ENCODE results near the gene WASHC4.
A peak's percentile ranks its signal among the peaks of the same experiment; 100 is the strongest.
"Not testable (repeated sequence)": the region's sequence is repeated elsewhere in the genome, so short reads cannot be mapped to it uniquely, and the experiment has no call there.

WASHC4 gene

DNA sequence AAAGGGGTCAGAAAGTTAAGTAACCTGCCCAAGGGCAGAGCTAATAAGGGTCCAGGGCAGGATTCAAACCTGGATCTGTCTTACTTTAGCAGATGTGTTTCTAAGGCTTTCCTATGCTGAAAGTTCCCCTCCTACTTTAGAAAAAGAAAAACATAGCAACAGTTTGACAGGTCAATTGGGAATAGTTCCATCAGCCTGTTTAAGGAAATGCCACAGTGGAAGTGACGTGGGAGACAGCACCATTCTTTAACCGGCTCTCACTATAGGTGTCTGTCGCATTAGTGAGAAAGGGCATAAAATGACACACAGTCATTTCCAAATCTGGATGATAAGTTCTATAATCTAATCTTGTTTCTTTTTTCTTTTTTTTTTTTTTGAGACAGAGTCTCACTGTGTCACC is 30.6 kb upstream of the WASHC4 start:
- TF ChIP-seq POLR2AphosphoS5 (IDR thresholded peaks at IDR 0.05; ENCODE audit: low read depth, low read length) = no peak
- TF ChIP-seq POLR2A (IDR thresholded peaks at IDR 0.05; ENCODE audit: low read depth, low read length) = no peak
- no peak for TF ChIP-seq TAF1 (IDR thresholded peaks at IDR 0.05; ENCODE audit: borderline replicate concordance, low read depth, low read length)
- DNase-seq (ENCODE audit: insufficient read length) (no peak), FAIRE-seq (no peak)

DNA sequence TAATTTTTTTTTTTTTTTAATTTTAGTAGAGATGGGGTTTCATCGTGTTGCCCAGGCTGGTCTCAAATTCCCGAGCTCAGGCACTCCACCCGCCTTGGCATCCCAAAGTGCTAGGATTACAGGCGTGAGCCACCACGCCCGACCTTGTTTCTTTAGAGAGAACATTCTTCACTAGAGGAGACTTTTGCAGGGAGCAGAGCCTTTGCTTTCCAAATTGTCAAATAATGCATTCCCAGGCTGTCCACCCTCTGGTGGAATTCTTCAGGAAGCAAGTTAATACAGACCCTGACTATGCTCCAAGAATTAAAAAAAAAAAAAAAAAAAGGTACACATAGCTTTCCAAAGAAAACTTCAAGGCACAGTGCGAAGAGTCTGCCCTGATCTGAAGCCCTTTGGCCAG is 30.1 kb upstream of the WASHC4 start:
- no peak for FAIRE-seq
- TF ChIP-seq POLR2AphosphoS5 (IDR thresholded peaks at IDR 0.05; ENCODE audit: low read depth, low read length) (no peak), TAF1 (IDR thresholded peaks at IDR 0.05; ENCODE audit: borderline replicate concordance, low read depth, low read length) (no peak), POLR2A (IDR thresholded peaks at IDR 0.05; ENCODE audit: low read depth, low read length) (no peak)
- no peak for DNase-seq (ENCODE audit: insufficient read length)

DNA sequence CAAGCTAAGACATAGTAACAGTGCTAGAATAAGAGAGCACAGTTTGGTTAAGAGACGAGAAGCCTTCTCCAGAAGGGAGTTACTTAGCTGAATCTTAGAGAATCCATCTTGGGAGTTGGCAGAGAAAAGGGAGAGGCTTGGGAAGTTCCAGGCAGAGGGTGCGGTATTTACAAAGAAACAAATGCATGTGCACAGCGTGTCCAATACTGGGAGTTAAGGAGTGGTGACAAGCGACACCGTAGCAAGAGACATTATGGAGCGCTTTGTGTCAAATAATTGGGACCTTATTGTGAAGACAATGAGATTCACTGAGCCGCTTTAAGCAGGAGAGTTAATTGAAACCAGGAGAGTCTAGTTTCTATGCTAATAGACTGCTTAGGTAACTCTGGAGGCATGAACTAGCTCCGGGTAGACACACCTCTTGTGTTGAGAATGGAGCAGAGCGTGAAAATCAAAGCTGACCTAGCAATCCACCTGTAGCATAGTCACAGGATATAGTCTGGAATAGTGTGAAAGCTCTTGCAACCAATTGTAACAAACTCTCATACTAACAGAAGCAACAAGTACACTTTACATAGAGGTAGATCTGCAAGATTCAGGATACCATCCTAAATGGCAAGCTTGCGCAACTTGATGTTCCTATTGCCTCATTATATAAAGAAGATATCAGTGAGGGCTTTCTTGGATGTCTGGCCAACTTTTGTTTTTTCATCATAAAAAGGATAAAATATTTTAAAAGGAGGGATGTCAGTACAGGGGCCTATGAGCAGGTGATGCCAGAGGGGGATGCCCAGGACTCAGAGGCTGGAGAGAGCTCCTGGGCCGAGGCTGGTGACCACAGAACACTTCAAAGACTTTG is 28.6 kb upstream of the WASHC4 start:
- no peak for DNase-seq (ENCODE audit: insufficient read length)
- FAIRE-seq = no peak
- TF ChIP-seq POLR2A (IDR thresholded peaks at IDR 0.05; ENCODE audit: low read depth, low read length) = no peak
- TF ChIP-seq POLR2AphosphoS5 (IDR thresholded peaks at IDR 0.05; ENCODE audit: low read depth, low read length) = no peak

DNA sequence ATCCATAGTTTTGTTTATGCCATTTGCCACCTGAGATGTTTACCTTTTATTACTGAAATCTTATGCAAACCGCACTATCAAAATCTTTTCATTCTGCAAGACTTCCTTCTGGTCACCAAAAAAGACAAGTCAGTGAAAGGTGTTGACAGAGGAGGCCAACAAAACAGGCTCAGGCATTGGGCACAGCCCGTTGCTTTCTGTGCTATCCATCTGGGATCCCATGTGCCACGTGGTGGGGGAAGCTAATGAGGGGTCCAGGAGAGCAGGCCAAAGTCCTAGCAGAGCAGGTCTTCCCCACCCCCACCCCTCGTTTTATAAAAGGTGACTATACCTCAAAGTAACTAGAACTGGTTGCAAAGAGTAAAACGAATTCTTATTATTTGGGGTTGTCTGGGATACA is 24.5 kb upstream of the WASHC4 start:
- TF ChIP-seq TAF1 (IDR thresholded peaks at IDR 0.05; ENCODE audit: borderline replicate concordance, low read depth, low read length) = no peak
- TF ChIP-seq POLR2A (IDR thresholded peaks at IDR 0.05; ENCODE audit: low read depth, low read length) = no peak
- FAIRE-seq (no peak), DNase-seq (ENCODE audit: insufficient read length) (no peak)

DNA sequence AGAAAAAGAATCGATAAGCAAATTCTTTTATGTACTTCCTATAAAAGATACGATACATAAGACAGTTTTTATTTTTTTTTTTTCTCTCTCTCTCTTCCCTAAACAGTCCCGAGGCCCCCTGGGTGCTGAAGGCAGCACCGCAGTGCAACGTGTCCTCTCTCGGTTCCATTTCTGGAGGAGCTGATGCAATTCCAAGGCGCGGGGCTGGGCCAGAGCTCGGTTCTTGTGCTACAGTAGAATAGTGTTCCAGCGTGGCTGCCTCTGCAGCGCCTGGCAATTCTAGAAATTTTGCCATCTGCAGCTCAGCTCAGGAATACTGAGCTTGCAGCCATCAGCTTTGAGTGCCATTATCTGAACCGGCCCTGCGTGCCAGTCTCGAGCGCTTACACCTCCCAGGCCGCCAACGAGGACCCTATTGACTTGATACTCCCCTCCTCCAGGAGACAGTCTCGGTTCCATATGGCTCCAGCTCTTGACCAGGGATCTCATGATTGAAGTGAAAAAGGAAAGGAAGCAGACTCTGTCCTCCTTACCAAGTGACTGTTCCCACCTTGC is 23.9 kb upstream of the WASHC4 start:
- DNase-seq (ENCODE audit: insufficient read length) (no peak), FAIRE-seq (no peak)
- TF ChIP-seq POLR2AphosphoS5 (IDR thresholded peaks at IDR 0.05; ENCODE audit: low read depth, low read length) = no peak
- TF ChIP-seq POLR2A (IDR thresholded peaks at IDR 0.05; ENCODE audit: low read depth, low read length) = no peak
- TF ChIP-seq TAF1 (IDR thresholded peaks at IDR 0.05; ENCODE audit: borderline replicate concordance, low read depth, low read length) = no peak

DNA sequence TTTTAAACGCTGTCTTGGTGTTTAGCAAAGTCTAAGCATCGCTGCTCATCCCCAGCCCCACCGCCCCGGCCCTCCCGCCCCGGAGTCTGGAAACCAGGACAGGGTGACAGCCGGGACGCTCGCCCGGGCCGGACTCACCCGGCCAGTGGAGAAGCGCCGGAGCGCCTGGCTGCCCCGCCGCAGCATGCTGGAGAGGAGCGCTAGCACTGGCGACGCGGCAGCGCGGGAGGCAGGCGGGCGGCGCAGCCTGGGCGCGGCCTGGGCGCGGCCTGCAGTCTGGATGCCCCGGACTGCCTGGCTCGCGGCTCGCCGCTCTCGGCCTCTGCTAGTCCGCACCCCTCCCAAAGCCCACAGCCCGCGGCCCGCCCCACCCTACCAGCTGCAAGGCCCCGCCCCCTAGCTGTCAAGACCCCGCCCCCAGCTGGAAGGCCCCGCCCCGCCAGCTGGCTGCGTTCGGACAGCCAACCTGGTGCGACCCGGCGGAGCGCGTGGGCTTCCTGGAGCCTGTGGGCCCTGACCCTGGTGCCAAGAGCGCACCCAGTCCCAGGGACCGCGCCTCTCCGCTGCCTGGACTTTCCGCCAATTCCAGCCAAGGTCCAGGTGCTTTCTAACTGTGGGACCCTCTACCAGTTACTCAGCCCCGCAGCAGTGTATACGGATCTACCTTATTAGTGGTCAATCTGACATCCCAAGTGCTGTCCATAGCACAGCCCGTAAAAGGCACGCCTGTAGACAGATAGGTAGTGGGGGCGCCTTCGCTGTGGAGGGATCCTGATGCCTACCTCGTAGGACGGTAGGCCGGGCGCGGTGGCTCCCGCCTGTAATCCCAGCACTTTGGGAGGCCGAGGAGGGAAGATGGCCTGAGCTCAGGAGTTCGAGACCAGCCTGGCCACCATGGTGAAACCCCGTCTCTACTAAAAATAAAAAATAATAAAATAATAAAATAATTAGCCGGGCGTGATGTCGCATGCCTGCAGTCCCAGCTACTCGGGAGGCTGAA is 23.0 kb upstream of the WASHC4 start, which contains the start of gene ALDH1L2:
ALDH1L2 (minus strand) TSS at position 208 of the 1,000 bp plus-strand sequence; CDS start at position 186, 22 bp downstream.
- FAIRE-seq = no peak
- DNase-seq (ENCODE audit: insufficient read length) = peak; percentile 32
- TF ChIP-seq POLR2AphosphoS5 (IDR thresholded peaks at IDR 0.05; ENCODE audit: low read depth, low read length) = no peak
- TF ChIP-seq POLR2A (IDR thresholded peaks at IDR 0.05; ENCODE audit: low read depth, low read length) = no peak
- TF ChIP-seq TAF1 (IDR thresholded peaks at IDR 0.05; ENCODE audit: borderline replicate concordance, low read depth, low read length) = no peak

DNA sequence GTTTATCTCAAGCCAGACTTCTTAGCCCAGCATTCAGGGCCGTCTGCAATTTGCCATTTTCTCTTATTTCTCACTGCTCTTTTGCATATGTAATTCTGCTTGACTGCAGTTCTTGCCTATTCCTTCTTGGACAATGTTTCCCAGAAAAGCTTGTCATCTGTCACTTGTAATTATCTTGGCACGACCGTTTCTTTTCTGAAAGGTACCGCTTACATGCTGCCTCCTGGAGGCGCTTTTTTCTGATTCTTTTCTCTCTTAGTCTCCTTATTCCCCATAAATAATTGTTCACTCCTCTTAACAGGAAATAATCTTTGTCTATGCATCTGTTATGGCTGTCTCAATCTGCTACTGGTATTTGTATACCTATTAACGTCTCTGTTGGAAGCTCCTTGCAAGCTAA is 22.0 kb upstream of the WASHC4 start:
- no peak for DNase-seq (ENCODE audit: insufficient read length)
- TF ChIP-seq POLR2AphosphoS5 (IDR thresholded peaks at IDR 0.05; ENCODE audit: low read depth, low read length) (no peak), TAF1 (IDR thresholded peaks at IDR 0.05; ENCODE audit: borderline replicate concordance, low read depth, low read length) (no peak), POLR2A (IDR thresholded peaks at IDR 0.05; ENCODE audit: low read depth, low read length) (no peak)
- FAIRE-seq = no peak

DNA sequence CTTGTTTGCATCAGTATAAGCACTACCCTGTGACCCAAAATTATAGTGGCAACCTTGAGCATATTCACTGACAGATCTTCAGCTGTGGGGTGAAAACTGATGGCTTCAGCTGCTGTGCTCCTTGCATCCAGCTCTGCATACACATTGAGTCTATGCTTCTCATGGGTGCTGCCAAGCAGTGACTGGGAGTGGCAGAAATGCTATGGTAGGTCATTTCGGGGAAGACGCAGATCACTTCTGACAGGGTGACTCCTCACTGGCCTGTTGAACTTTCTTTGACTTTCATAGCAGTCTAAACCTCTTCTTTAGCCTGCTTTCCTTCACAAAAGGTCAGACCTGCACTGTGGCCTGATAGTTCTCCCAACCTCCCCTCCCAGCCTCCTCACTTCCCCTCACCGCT is 17.7 kb upstream of the WASHC4 start:
- no peak for TF ChIP-seq TAF1 (IDR thresholded peaks at IDR 0.05; ENCODE audit: borderline replicate concordance, low read depth, low read length)
- TF ChIP-seq POLR2A (IDR thresholded peaks at IDR 0.05; ENCODE audit: low read depth, low read length) = no peak
- no peak for TF ChIP-seq POLR2AphosphoS5 (IDR thresholded peaks at IDR 0.05; ENCODE audit: low read depth, low read length)
- FAIRE-seq (no peak), DNase-seq (ENCODE audit: insufficient read length) (no peak)

DNA sequence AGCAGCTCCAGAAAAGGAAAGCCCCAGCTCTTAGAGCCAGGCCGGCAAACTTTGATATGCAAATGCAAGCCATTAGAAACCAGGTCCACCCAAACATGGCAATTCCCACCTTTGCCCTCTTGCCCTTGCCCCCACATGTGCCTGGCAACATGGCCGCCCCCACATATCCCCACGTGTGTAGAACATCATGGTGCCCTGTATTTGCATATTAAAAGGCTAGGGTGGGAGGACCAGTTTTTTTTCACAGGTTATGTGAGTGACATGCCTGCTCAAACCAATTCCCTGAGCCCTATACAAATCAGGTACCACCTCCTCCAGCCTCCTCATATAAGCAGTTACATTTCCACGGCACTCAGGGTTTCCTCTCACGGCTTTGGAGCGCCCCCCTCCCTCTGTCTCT is 17.2 kb upstream of the WASHC4 start:
- no peak for TF ChIP-seq POLR2AphosphoS5 (IDR thresholded peaks at IDR 0.05; ENCODE audit: low read depth, low read length)
- TF ChIP-seq TAF1 (IDR thresholded peaks at IDR 0.05; ENCODE audit: borderline replicate concordance, low read depth, low read length) = no peak
- TF ChIP-seq POLR2A (IDR thresholded peaks at IDR 0.05; ENCODE audit: low read depth, low read length) = no peak
- no peak for DNase-seq (ENCODE audit: insufficient read length)
- FAIRE-seq = no peak

DNA sequence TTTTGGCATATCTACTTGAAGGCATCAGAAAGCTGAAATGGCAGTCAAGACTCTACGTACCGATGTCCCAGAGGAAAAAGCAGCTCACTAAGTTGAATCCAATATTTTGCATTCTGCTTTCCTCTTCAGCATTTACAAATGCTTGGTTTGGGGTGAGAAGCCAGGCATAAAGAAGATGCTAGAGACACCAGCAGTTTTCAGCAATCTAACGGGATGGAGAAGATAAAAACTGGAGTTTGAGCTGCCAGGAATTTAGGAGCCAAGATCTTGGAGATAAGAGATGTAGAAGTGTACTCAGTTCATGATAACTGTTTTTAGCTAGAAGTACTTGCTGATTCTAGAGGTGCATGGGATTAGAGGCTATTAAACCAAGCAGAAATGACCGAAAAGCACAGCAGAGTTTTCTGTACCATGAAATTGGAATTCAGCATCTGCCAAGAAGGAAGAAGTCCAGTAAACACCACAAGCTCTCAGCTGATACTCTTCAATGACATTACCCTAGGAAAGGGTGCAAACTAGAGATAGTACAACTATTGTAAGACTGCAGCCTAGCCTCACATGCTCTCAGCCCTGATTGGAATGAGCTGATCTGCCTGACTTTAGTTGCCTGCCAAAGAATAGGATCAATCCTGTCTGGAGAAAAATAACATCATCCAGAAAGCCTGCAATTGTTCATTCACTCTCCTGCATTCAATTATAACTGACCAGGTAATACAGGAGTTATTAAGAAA is 15.9 kb upstream of the WASHC4 start:
- TF ChIP-seq POLR2AphosphoS5 (IDR thresholded peaks at IDR 0.05; ENCODE audit: low read depth, low read length) (no peak), POLR2A (IDR thresholded peaks at IDR 0.05; ENCODE audit: low read depth, low read length) (no peak), TAF1 (IDR thresholded peaks at IDR 0.05; ENCODE audit: borderline replicate concordance, low read depth, low read length) (no peak)
- FAIRE-seq (no peak), DNase-seq (ENCODE audit: insufficient read length) (no peak)

DNA sequence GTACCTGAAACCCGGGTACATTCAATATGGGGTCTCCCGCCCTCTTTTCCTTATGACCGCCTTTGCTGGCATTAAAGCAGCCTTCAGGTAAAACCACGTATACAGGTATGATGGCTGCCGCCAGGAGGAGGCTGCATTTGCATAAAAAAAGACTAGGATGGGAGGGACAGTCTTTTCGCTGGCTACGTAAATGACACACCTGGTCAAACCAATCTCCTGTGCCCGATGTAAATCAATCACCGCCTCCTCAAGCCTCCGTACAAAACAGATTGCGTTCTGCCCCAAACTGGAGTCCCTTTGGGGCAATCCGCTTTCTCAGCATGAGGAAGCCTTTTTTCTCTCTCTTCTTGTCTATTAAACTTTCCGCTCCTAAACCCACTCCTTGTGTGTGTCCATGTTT is 15.2 kb upstream of the WASHC4 start:
- TF ChIP-seq POLR2A (IDR thresholded peaks at IDR 0.05; ENCODE audit: low read depth, low read length) (no peak), POLR2AphosphoS5 (IDR thresholded peaks at IDR 0.05; ENCODE audit: low read depth, low read length) (no peak), TAF1 (IDR thresholded peaks at IDR 0.05; ENCODE audit: borderline replicate concordance, low read depth, low read length) (no peak)
- DNase-seq (ENCODE audit: insufficient read length) = no peak
- no peak for FAIRE-seq

DNA sequence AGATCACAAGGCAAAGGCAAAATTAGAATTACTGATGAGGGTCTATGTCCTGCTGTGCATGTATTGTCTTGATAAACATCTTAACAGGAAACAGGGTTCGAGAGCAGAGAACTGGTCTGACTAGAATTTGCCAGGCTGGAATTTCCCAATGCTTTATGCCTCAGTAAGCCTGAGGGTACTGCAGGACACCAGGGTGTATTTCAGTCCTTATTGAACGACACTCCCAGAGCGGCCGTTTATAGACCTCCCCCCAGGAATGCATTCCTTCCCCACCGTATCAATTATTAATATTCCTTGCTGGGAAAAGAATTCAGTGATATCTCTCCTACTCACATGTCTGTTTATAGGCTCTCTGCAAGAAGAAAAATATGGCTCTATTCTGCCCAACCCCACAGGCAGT is 12.2 kb upstream of the WASHC4 start:
- not testable (repeated sequence) for FAIRE-seq; DNase-seq (ENCODE audit: insufficient read length)
